GM19239 (cell line): ENCODE data around the gene PARD6B.
"Not testable (repeated sequence)": the region's sequence is repeated elsewhere in the genome, so short reads cannot be mapped to it uniquely, and the experiment has no call there.

Experiments used
- DNase-seq: peaks from one replicate; pipeline ENCODE4 v3.0.0; 2011; ENCODE audit warnings: low spot score; ENCODE audit not compliant: insufficient read length
- FAIRE-seq: peaks from 2 replicates; lab custom pipeline; 2011; peaks lifted over from hg19 to GRCh38; lab: Jason Lieb, UNC

Gene PARD6B

GRCh38 chr20:50731055-50731929, at the start of gene PARD6B:
Gene PARD6B, plus strand, starts transcription at chr20:50731580. Its CDS starts 207 bp downstream, at chr20:50731787.
- peak; percentile 94 for FAIRE-seq
- DNase-seq, result peak; percentile 95

- DNase-seq, result no peak
Measured at GRCh38 chr20:50682065-50682464, 49.3 kb upstream of the PARD6B start.

GRCh38 chr20:50682947-50683530, 48.3 kb upstream of the PARD6B start:
- FAIRE-seq (no peak), DNase-seq (no peak)

More at GRCh38 chr20:50682065-50682464, 49.3 kb upstream of the PARD6B start:
- FAIRE-seq, result no peak

GRCh38 chr20:50683570-50683969, 47.8 kb upstream of the PARD6B start:
- FAIRE-seq (no peak), DNase-seq (no peak)

GRCh38 chr20:50686821-50687220, 44.6 kb upstream of the PARD6B start:
- FAIRE-seq (no peak), DNase-seq (no peak)

GRCh38 chr20:50688256-50688975, 43.0 kb upstream of the PARD6B start:
- no peak for FAIRE-seq
- DNase-seq, result no peak

- FAIRE-seq, result no peak
- no peak for DNase-seq
Measured at GRCh38 chr20:50689864-50690649, 41.3 kb upstream of the PARD6B start.

- DNase-seq, result no peak
- no peak for FAIRE-seq
Measured at GRCh38 chr20:50690650-50691572, 40.5 kb upstream of the PARD6B start, which contains the start of gene RIPOR3. Gene RIPOR3, minus strand, starts transcription at chr20:50691542. Its CDS starts 414 bp downstream, at chr20:50691128.

- FAIRE-seq (no peak), DNase-seq (no peak)
Measured at GRCh38 chr20:50691573-50692551, 39.5 kb upstream of the PARD6B start.

GRCh38 chr20:50692552-50692933, 38.8 kb upstream of the PARD6B start:
- DNase-seq, result no peak
- no peak for FAIRE-seq

GRCh38 chr20:50693001-50693400, 38.4 kb upstream of the PARD6B start:
- DNase-seq, result no peak
- no peak for FAIRE-seq

- no peak for FAIRE-seq
Measured at GRCh38 chr20:50694379-50695134, 36.8 kb upstream of the PARD6B start.

GRCh38 chr20:50695135-50695872, 36.1 kb upstream of the PARD6B start:
- no peak for FAIRE-seq
- DNase-seq, result no peak

More at GRCh38 chr20:50694379-50695134, 36.8 kb upstream of the PARD6B start:
- DNase-seq, result no peak

- DNase-seq, FAIRE-seq: not testable (repeated sequence)
Measured at GRCh38 chr20:50698255-50698654, 33.1 kb upstream of the PARD6B start.

GRCh38 chr20:50699688-50700087, 31.7 kb upstream of the PARD6B start:
- FAIRE-seq (no peak), DNase-seq (no peak)
